CD8-positive, alpha-beta memory T cell (primary cell): ENCODE data around the gene HNRNPU. TPM values are rescaled to one million over a fixed set of nuclear protein-coding genes. Genes with fewer than 3 reads are reported as not detected.

Experiments used
- CTCF ChIA-PET: fragments of 350-600 bp; sonication (Branson Sonifier 250); formaldehyde crosslinking; loops from one replicate; lab custom pipeline; 2021; ENCODE audit warnings: antibody characterized with exemption; lab: Charles Lee
- POLR2A ChIA-PET: fragments of 350-600 bp; sonication (Branson Sonifier 250); formaldehyde crosslinking; loops from one replicate; lab custom pipeline; 2021; ENCODE audit warnings: antibody characterized with exemption; lab: Charles Lee
- DNase-seq, 5 donors: peaks; one replicate each; pipeline versions ENCODE4 v3.0.0 to v3.0.0-alpha.2; 2020 to 2022; ENCODE audit warnings: mixed read lengths in 1 of 5
- H3K27ac ChIP-seq: one replicate; pipeline ENCODE4 v1.7.0; 2013; ENCODE audit warnings: low read depth, mild to moderate bottlenecking, low read length, moderate library complexity
- H3K27me3 ChIP-seq: 2 replicates; pipeline ENCODE4 v1.7.0; 2013; ENCODE audit warnings: low read length, mild to moderate bottlenecking; ENCODE audit not compliant: insufficient read depth, poor library complexity, severe bottlenecking
- H3K36me3 ChIP-seq: 2 replicates; pipeline ENCODE4 v1.7.0; 2013; ENCODE audit warnings: mild to moderate bottlenecking, low read length, moderate library complexity; ENCODE audit not compliant: insufficient read depth
- H3K4me1 ChIP-seq: 2 replicates; pipeline ENCODE4 v1.7.0; 2013; ENCODE audit warnings: mild to moderate bottlenecking, low read length, moderate library complexity; ENCODE audit not compliant: insufficient read depth
- H3K4me3 ChIP-seq: 2 replicates; pipeline ENCODE4 v1.7.0; 2013; ENCODE audit warnings: mild to moderate bottlenecking, low read length
- H3K9me3 ChIP-seq: 2 replicates; pipeline ENCODE4 v1.7.0; 2013; ENCODE audit warnings: mild to moderate bottlenecking, low read length
- H3K27ac Mint-ChIP-seq, 8 donors: one replicate each; pipeline ENCODE4 v1.8.0; 2020 to 2021; ENCODE audit warnings: mixed read lengths in 8 of 8, mild to moderate bottlenecking in 6 of 8, inconsistent platforms in 3 of 8, moderate library complexity in 3 of 8
- H3K27me3 Mint-ChIP-seq, 2 donors: one replicate each; pipeline ENCODE4 v1.8.0; 2020 to 2021; ENCODE audit warnings: mixed read lengths in 2 of 2, mild to moderate bottlenecking in 1 of 2, moderate library complexity in 1 of 2
- H3K36me3 Mint-ChIP-seq, 3 donors: one replicate each; pipeline ENCODE4 v1.8.0; 2020 to 2021; ENCODE audit warnings: mixed read lengths in 3 of 3, inconsistent platforms in 1 of 3, mild to moderate bottlenecking in 1 of 3
- H3K4me1 Mint-ChIP-seq, 3 donors: one replicate each; pipeline ENCODE4 v1.8.0; 2020 to 2021; ENCODE audit warnings: mixed read lengths in 3 of 3, inconsistent platforms in 1 of 3, mild to moderate bottlenecking in 1 of 3
- H3K4me3 Mint-ChIP-seq, 7 donors: one replicate each; pipeline ENCODE4 v1.8.0; 2020 to 2021; ENCODE audit warnings: mixed read lengths in 7 of 7, mild to moderate bottlenecking in 6 of 7, moderate library complexity in 4 of 7, inconsistent platforms in 2 of 7
- H3K9me3 Mint-ChIP-seq, 5 donors: one replicate each; pipeline ENCODE4 v1.8.0; 2020 to 2022; ENCODE audit warnings: mixed read lengths in 5 of 5, mild to moderate bottlenecking in 3 of 5, moderate library complexity in 2 of 5, inconsistent platforms in 1 of 5
- polyA plus RNA-seq: library from polyadenylated mRNA; unstranded; fragments of 300-500 nt; fragmentation: Illumina TruSeq; gene quantifications from one replicate; pipeline ENCODE4 v1.2.3, GENCODE V29; 2021
- total RNA-seq, 2 experiments: library from RNA; stranded (reverse); gene quantifications; one replicate each; pipeline ENCODE4 v1.2.3, GENCODE V29; 2021

Gene HNRNPU
- total and polyA plus RNA-seq, 3 experiments from 2014 or later, result 382 to 630 (median 598) TPM

GRCh38 chr1:244887281-244887680, 22.9 kb upstream of the HNRNPU start:
- no peak for DNase-seq
- Mint-ChIP-seq H3K27ac (peak overlapping the region in 1 of 8 donors; percentile 71), H3K27me3 (no peaks in the 10 kb centered on the region), H3K4me3 (no peak overlapping the region), H3K9me3 (no peaks in the 10 kb centered on the region), H3K36me3 (no peaks in the 10 kb centered on the region), H3K4me1 (no peaks in the 10 kb centered on the region)
- H3K36me3 ChIP-seq, result no peaks in the 10 kb centered on the region
- ChIA-PET POLR2A (no interaction called here), CTCF (no interaction called here)
- no peaks in the 10 kb centered on the region for H3K4me1 ChIP-seq
- H3K27ac ChIP-seq, result no peak overlapping the region
- H3K9me3 ChIP-seq, result no peaks in the 10 kb centered on the region
- no peaks in the 10 kb centered on the region for H3K27me3 ChIP-seq
- no peak overlapping the region for H3K4me3 ChIP-seq

GRCh38 chr1:244881552-244882280, 17.4 kb upstream of the HNRNPU start:
- ChIA-PET CTCF (interaction anchor here (1.0 kb wide), 1 partner anchor 13 kb away, joined by 3 read pairs; no protein-coding TSS in a partner anchor), POLR2A (no interaction called here)
- H3K27ac Mint-ChIP-seq, result peak overlapping the region in 1 of 8 donors; percentile 38
- no peak overlapping the region for H3K27ac ChIP-seq
- no peak overlapping the region for H3K4me3 ChIP-seq
- H3K9me3 ChIP-seq, result no peaks in the 10 kb centered on the region
- no peak overlapping the region for H3K4me3 Mint-ChIP-seq
- H3K27me3 Mint-ChIP-seq, result no peaks in the 10 kb centered on the region
- H3K36me3 ChIP-seq, result no peaks in the 10 kb centered on the region
- H3K27me3 ChIP-seq, result no peaks in the 10 kb centered on the region
- H3K9me3 Mint-ChIP-seq, result no peaks in the 10 kb centered on the region
- no peaks in the 10 kb centered on the region for H3K4me1 Mint-ChIP-seq
- H3K4me1 ChIP-seq, result no peaks in the 10 kb centered on the region
- no peak for DNase-seq
- no peaks in the 10 kb centered on the region for H3K36me3 Mint-ChIP-seq

DNA sequence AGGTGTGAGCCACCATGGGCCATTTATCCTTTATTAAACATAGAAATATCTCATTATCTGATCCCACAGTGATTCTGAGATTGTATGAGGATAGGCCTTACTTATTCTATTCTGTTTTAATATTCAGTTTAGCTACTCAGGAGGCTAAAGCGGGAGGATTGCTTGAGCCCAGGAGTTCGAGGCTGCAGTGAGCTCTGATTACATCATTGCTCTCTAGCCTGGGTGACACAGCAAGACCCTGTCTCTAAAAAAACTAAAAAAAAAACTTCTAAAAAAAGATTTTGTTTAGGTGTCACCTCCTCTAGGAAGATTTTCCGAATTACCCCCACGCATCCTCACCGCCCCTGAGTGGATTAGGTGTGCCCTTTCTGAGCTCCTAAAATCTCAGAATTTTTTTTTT, 14.3 kb upstream of the HNRNPU start:
- no peak overlapping the region for H3K4me3 Mint-ChIP-seq
- Histone ChIP-seq H3K4me1 (no peaks in the 10 kb centered on the region), H3K27ac (no peak overlapping the region), H3K27me3 (no peaks in the 10 kb centered on the region), H3K36me3 (no peaks in the 10 kb centered on the region), H3K9me3 (no peaks in the 10 kb centered on the region), H3K4me3 (no peak overlapping the region)
- ChIA-PET POLR2A (no interaction called here), CTCF (no interaction called here)
- H3K27ac Mint-ChIP-seq, result no peak overlapping the region
- H3K36me3 Mint-ChIP-seq, result no peaks in the 10 kb centered on the region
- no peaks in the 10 kb centered on the region for H3K27me3 Mint-ChIP-seq
- no peaks in the 10 kb centered on the region for H3K4me1 Mint-ChIP-seq
- no peak for DNase-seq
- H3K9me3 Mint-ChIP-seq, result no peaks in the 10 kb centered on the region

DNA sequence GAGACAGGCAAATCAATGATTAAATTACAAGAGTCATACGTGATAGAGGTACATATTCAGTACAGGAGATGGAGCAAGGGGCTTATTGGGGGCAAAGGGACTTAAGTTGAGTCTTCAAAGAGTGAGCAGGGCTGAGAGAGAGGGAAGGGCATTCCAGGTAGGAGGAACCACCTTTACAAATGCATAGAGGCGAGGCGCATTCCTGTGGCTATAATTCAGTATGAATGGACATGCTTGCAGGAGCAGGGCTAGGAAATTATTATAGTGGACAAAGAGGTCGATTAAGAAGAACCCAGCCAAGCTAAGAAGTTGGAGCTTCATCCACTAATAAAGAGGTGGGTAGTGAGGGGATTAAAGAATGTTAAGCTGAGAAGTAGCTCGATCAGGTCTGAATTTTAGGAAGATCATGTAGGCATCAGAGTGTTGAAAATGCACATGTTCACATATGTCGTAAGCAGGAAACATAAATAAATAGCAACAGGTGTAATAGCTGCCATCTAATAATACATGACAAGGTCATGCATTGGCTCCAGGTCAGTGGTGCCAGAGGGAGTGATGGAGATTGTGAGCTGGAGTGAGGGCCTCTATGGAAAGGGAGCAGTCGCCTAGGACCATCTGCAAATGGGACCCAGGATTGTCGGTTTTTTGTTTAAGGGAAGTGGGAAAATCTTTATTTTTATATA, 12.0 kb upstream of the HNRNPU start:
- DNase-seq, result no peak
- Histone ChIP-seq H3K9me3 (no peaks in the 10 kb centered on the region), H3K27me3 (no peaks in the 10 kb centered on the region), H3K36me3 (no peaks in the 10 kb centered on the region), H3K27ac (no peak overlapping the region), H3K4me1 (no peaks in the 10 kb centered on the region), H3K4me3 (no peak overlapping the region)
- ChIA-PET POLR2A (interaction anchor here (1.7 kb wide), 1 partner anchor 14 kb away, joined by 8 read pairs; no protein-coding TSS in a partner anchor), CTCF (no interaction called here)
- no peak overlapping the region for H3K4me3 Mint-ChIP-seq
- no peaks in the 10 kb centered on the region for H3K27me3 Mint-ChIP-seq
- H3K36me3 Mint-ChIP-seq, result no peaks in the 10 kb centered on the region
- no peaks in the 10 kb centered on the region for H3K4me1 Mint-ChIP-seq
- H3K9me3 Mint-ChIP-seq, result no peaks in the 10 kb centered on the region
- H3K27ac Mint-ChIP-seq, result no peak overlapping the region

- POLR2A ChIA-PET, result no interaction called here
- Mint-ChIP-seq H3K36me3 (no peaks in the 10 kb centered on the region), H3K27me3 (no peaks in the 10 kb centered on the region), H3K4me3 (no peak overlapping the region), H3K4me1 (no peaks in the 10 kb centered on the region), H3K27ac (no peak overlapping the region), H3K9me3 (no peaks in the 10 kb centered on the region)
- Histone ChIP-seq H3K9me3 (no peaks in the 10 kb centered on the region), H3K27ac (no peak overlapping the region), H3K36me3 (no peaks in the 10 kb centered on the region), H3K27me3 (no peaks in the 10 kb centered on the region), H3K4me1 (no peaks in the 10 kb centered on the region), H3K4me3 (no peak overlapping the region)
- CTCF ChIA-PET, result interaction anchor here (0.7 kb wide), 1 partner anchor 74 kb away, joined by 3 read pairs; no protein-coding TSS in a partner anchor
- no peak for DNase-seq
These were observed 10.7 kb upstream of the HNRNPU start for GRCh38 chr1:244874974-244875579.

DNA sequence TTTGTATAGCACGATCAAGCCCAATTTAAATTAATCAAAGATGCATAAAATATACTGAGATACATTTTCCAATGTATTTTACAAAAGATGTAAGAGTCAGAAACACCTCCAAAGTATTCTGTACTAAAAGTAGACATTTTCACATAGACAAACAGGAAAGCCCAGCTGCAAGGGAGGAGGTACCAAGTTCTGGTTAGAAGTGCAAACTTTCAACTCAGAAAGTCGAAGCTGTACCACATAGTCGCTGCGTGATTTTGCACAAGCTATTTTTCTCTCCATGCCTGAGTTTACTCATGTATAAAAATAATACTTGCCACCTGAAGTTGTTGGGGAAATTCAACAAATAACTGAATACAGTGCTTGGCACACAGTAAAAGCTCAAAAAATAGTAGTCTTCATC, 5.6 kb upstream of the HNRNPU start:
- CTCF ChIA-PET, result interaction anchor here (1.3 to 2.5 kb wide), 2 partner anchors 35 to 68 kb away, joined by 3 to 7 read pairs; partner anchors contain the start of gene COX20
- H3K4me1 Mint-ChIP-seq, result peaks cover 5 to 18% (median 13%) of the 10 kb centered on the region in 3 donors
- no peak overlapping the region for H3K27ac Mint-ChIP-seq
- H3K9me3 ChIP-seq, result no peaks in the 10 kb centered on the region
- H3K4me3 Mint-ChIP-seq, result no peak overlapping the region
- DNase-seq, result no peak
- H3K4me3 ChIP-seq, result no peak overlapping the region
- H3K9me3 Mint-ChIP-seq, result no peaks in the 10 kb centered on the region
- H3K27me3 Mint-ChIP-seq, result no peaks in the 10 kb centered on the region
- POLR2A ChIA-PET, result no interaction called here
- H3K36me3 Mint-ChIP-seq, result no peaks in the 10 kb centered on the region
- no peaks in the 10 kb centered on the region for H3K27me3 ChIP-seq
- no peak overlapping the region for H3K27ac ChIP-seq
- H3K36me3 ChIP-seq, result no peaks in the 10 kb centered on the region
- H3K4me1 ChIP-seq, result peaks cover 18% of the 10 kb centered on the region

DNA sequence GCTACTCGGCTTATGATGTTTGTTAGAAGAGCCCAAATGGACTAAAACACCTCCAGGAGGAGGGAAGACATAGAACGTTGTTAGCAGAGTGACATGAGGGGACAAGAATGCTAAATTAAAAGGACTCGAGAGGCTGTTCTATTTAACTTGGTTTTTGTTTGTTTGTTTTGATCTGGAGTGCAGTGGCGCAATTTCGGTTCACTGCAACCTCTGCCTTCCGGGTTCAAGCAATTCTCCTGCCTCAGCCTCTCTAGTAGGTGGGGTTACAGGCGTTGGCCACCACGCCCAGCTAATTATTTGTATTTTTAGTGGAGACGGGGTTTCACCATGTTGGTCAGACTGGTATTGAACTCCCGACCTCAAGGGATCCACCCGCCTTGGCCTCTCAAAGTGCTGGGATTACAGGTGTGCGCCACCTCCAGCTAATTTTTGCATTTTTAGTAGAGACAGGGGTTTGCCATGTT, 5.1 kb upstream of the HNRNPU start:
- Histone ChIP-seq H3K4me3 (no peak overlapping the region), H3K27me3 (no peaks in the 10 kb centered on the region), H3K9me3 (no peaks in the 10 kb centered on the region), H3K4me1 (peaks cover 19% of the 10 kb centered on the region), H3K27ac (no peak overlapping the region), H3K36me3 (no peaks in the 10 kb centered on the region)
- POLR2A ChIA-PET, result no interaction called here
- DNase-seq, result no peak
- Mint-ChIP-seq H3K27me3 (no peaks in the 10 kb centered on the region), H3K4me3 (no peak overlapping the region), H3K9me3 (no peaks in the 10 kb centered on the region), H3K27ac (no peak overlapping the region), H3K4me1 (peaks cover 6 to 21% (median 17%) of the 10 kb centered on the region in 3 donors), H3K36me3 (peaks cover 0 to 4% (median 0%) of the 10 kb centered on the region in 3 donors)
- CTCF ChIA-PET, result interaction anchor here (0.7 to 2.5 kb wide), 4 partner anchors 34 to 266 kb away, joined by 3 to 7 read pairs (median 3); partner anchors contain the start of gene COX20
